Skeletal muscle satellite cell (primary cell): ENCODE data around the gene OR6T1. TPM values are rescaled to one million over a fixed set of nuclear protein-coding genes. Genes with fewer than 3 reads are reported as not detected.
A peak's percentile ranks its signal among the peaks of the same experiment; 100 is the strongest.

Source experiments
- H3K27me3 ChIP-seq: 2 replicates; pipeline ENCODE4 v1.7.0; 2013; ENCODE audit warnings: low read length; ENCODE audit not compliant: control insufficient read depth, insufficient read depth
- H3K36me3 ChIP-seq: 2 replicates; pipeline ENCODE4 v1.7.0; 2013; ENCODE audit warnings: mild to moderate bottlenecking, control low read depth, low read length; ENCODE audit not compliant: insufficient read depth
- H3K4me1 ChIP-seq: 2 replicates; pipeline ENCODE4 v1.7.0; 2013; ENCODE audit warnings: low read length; ENCODE audit not compliant: control insufficient read depth, insufficient read depth
- H3K4me2 ChIP-seq: 2 replicates; pipeline ENCODE4 v1.7.0; 2013; ENCODE audit warnings: mild to moderate bottlenecking, low read length
- H3K4me3 ChIP-seq: 2 replicates; pipeline ENCODE4 v1.7.0; 2013; ENCODE audit warnings: low read length
- H3K9ac ChIP-seq: 2 replicates; pipeline ENCODE4 v1.7.0; 2013; ENCODE audit warnings: mild to moderate bottlenecking, low read depth, low read length, moderate library complexity
- H3K9me3 ChIP-seq: replicated peaks from 2 replicates; pipeline ENCODE4 v1.7.0; 2013; ENCODE audit warnings: mild to moderate bottlenecking, control low read depth, low read length
- total RNA-seq: library from RNA; depleted of rRNA; stranded (reverse); fragments of >200 nt; gene quantifications from 2 replicates; pipeline ENCODE4 v1.2.3, GENCODE V29; 2012; rRNA removed

Gene OR6T1, protein sequence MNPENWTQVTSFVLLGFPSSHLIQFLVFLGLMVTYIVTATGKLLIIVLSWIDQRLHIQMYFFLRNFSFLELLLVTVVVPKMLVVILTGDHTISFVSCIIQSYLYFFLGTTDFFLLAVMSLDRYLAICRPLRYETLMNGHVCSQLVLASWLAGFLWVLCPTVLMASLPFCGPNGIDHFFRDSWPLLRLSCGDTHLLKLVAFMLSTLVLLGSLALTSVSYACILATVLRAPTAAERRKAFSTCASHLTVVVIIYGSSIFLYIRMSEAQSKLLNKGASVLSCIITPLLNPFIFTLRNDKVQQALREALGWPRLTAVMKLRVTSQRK
- not detected in 2 replicates for total RNA-seq

DNA sequence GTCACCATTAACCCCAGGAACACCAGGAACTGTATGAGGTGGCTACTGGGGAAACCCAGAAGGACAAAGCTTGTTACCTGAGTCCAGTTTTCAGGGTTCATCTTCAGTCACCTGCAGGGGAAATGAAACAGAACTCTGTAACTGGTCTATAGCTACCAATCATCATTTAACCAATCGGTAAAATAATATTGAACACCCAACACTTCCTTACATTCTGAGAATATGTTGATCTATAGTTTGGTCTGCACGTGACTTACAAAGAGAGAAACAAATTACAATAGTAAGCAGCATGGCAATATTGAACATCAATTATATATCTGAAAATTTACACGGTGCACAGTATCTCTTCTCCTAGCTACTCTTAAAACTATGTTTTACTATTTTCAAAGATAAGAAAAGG, at the start of gene OR6T1:
Gene OR6T1, minus strand, starts transcription at position 101 of the 400 bp plus-strand sequence. Its CDS starts 0 bp downstream, at position 101.
- H3K4me3 ChIP-seq, result no peak within 1 kb of the TSS
- no peaks in the 10 kb centered on the region for H3K36me3 ChIP-seq
- H3K9me3 ChIP-seq, result no peaks in the 10 kb centered on the region

DNA sequence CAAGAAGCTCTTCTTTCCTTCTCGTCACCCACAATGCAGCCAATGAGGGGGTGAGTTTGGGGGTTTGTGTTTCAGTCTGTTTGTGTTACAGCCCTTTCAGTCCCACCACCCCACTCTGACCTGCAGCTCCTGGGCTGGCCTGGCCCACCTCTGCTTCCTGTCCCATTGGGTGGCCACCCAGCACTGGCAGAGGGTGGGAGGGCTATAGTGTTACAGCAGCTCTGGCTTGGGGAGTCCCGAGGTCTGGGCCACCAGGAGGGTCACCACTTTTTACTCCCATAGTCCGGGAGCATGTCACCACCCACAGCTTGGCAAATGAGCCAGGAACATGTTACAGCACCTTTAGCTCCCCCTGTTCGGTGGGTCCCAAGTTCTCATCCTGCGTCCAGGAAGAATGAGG, 35.7 kb upstream of the OR6T1 start:
- Histone ChIP-seq H3K9ac (no peak overlapping the region), H3K27me3 (no peaks in the 10 kb centered on the region), H3K36me3 (no peaks in the 10 kb centered on the region), H3K4me3 (no peak overlapping the region), H3K4me2 (no peak overlapping the region), H3K4me1 (peaks cover 6% of the 10 kb centered on the region), H3K9me3 (no peaks in the 10 kb centered on the region)

More for the DNA sequence above, at the start of gene OR6T1:
- no peak within 1 kb of the TSS for H3K9ac ChIP-seq
- no peaks in the 10 kb centered on the region for H3K27me3 ChIP-seq
- H3K4me1 ChIP-seq, result no peaks in the 10 kb centered on the region
- H3K4me2 ChIP-seq, result no peak within 1 kb of the TSS

DNA sequence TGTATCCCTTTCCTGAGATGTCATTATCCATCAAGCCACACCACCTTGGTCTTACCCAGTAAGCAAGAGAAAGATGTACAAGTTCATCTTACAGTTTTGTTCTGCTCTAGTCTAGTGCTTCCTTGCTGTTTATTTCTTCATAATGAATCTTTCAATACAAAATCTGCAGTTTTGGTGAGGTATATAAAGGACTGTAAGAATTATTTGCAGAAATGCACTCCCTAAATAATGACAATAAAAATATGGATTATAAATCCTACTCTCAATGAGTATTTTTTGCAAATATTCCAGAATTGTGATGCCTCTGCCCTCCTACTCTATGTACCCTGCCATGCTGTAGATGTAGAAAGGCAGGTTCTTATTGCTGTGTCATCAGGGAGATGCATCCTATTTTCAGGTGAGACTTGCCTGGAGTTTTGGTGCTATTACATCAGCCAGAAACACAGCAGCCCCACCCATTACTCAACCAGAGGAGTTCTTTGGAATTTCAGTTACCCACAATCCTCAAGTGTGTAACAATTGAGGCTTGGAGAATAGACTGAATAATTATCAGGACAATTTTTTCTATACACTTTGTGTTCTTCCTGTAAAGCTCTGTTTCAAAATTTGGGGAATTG, 34.2 kb upstream of the OR6T1 start, which contains the start of gene OR10S1:
Gene OR10S1, minus strand, starts transcription at position 51 of the 617 bp plus-strand sequence. CDS start 117 bp downstream, outside the sequence.
- Histone ChIP-seq H3K9me3 (no peaks in the 10 kb centered on the region), H3K9ac (no peak within 1 kb of the TSS), H3K4me3 (no peak within 1 kb of the TSS), H3K36me3 (no peaks in the 10 kb centered on the region), H3K4me2 (no peak within 1 kb of the TSS), H3K27me3 (no peaks in the 10 kb centered on the region), H3K4me1 (peaks cover 19% of the 10 kb centered on the region)

DNA sequence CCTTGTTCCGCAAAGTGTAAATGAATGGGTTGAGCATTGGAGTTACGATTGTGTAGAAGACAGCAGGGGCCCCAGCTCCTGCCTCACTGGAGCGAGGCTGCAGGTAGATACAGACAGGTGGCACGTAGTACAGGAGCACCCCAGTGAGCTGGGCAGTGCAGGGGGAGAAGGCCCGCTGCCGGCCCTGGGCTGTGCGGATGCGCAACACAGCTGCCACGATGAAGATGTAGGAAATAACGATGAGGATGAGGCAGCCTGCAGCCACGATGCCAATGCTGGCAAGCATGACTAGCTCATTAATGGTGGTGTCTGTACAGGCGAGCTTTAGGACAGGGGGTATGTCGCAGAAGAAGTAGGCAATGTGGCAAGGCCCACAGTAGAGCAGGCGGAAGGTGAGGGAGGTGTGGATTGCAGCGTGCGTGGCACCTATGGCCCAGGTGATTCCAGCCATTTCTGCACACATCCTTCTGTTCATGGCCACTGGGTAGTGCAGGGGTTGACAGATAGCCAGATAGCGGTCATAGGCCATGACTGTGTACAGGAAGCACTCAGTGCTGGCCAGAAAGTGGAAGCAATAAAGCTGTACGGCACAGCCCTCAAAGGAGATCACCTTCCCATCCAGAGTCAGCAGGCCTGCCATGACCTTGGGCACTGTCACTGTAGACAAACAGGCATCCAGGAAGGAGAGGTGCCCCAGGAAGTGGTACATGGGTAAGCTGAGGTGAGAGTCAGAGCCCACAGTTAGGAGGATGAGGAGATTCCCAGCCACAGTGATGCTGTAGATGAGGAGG, 33.3 kb upstream of the OR6T1 start:
- Histone ChIP-seq H3K36me3 (no peaks in the 10 kb centered on the region), H3K27me3 (no peaks in the 10 kb centered on the region), H3K4me1 (peaks cover 20% of the 10 kb centered on the region), H3K4me3 (no peak overlapping the region), H3K9me3 (no peaks in the 10 kb centered on the region), H3K9ac (no peak overlapping the region), H3K4me2 (no peak overlapping the region)

DNA sequence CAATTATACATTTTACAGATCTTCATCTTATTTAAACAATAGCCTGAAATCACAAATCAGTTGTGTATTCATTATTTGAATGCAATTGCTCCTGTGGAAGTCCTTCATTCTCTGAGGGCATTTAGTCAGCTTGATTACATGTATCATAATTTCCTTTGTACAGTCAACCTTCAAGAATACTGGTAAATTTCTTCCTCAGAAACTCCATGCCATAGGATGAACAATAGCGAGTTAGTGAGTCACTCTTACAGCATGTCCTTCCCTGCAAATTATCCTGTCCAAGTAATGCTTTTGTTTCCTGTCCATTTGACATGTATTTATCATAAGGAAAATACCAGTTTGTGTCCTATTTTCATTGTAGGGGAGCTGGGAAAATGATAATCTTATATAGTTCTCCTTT, 30.2 kb upstream of the OR6T1 start:
- Histone ChIP-seq H3K4me3 (no peak overlapping the region), H3K4me1 (peaks cover 20% of the 10 kb centered on the region), H3K36me3 (no peaks in the 10 kb centered on the region), H3K9ac (no peak overlapping the region), H3K9me3 (no peaks in the 10 kb centered on the region), H3K27me3 (no peaks in the 10 kb centered on the region), H3K4me2 (peak overlapping the region; percentile 17)

DNA sequence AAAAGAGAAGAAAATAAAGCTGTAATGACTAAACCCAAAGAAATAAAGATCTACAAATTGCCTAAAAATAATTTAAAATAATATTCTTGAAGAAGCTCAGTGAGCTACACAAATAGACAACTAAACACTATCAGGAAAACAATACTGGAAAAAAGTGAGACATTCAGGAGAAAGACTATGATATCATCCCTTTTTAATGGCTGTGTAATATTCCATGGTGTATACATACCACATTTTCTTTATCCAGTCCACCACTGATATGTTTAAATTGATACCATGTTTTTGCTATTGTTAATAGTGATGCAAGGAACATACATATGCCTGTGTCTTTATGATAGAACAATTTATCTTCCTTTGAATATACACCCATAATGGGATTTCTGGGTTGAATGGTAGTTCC, 13.1 kb upstream of the OR6T1 start:
- H3K9me3 ChIP-seq, result no peaks in the 10 kb centered on the region
- H3K4me2 ChIP-seq, result no peak overlapping the region

DNA sequence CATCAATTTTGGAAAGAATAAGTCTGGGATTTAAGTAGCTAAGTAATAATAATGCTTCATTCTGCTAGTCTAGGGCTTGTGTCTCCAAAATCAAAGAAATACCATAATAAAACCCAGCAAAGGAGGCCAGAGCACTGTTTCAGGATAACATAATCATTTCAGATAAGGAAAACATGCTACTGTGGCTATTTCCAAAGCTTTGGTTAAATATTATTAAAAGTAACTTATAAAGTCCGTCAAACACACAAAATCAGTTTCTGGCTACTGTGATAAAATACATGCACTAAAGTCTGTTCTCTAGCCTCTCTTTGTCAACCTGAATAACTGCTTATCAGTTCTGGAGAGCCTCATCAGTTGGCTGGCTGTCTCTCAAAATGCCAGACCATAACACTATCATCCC, 1.5 kb upstream of the OR6T1 start:
- H3K9ac ChIP-seq, result no peak overlapping the region
- H3K4me1 ChIP-seq, result no peaks in the 10 kb centered on the region
- no peaks in the 10 kb centered on the region for H3K27me3 ChIP-seq
- no peak overlapping the region for H3K4me3 ChIP-seq
- no peaks in the 10 kb centered on the region for H3K36me3 ChIP-seq
- H3K4me2 ChIP-seq, result no peak overlapping the region
- H3K9me3 ChIP-seq, result no peaks in the 10 kb centered on the region

More for the DNA sequence above, 13.1 kb upstream of the OR6T1 start:
- Histone ChIP-seq H3K4me1 (no peaks in the 10 kb centered on the region), H3K27me3 (no peaks in the 10 kb centered on the region), H3K9ac (no peak overlapping the region), H3K36me3 (no peaks in the 10 kb centered on the region), H3K4me3 (no peak overlapping the region)

DNA sequence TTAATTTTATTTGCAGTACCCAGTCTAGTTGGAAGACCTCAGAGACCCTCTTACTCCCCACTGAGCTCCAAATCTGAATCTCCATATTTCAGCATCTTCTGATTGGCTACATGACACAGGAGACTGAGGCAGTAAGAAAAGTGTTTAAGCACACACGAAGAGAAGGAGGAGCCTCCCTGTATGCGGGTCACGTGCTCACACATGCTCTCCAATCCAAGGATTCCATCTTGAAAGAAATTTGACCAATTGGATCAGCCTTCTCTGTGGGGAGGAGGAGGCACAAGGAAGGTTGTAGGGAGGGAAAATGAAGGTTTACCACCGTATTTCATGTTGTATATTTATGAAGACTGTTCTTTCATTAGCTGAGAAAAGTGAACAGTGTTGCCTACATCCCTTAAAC, 1.2 kb downstream of the OR6T1 start:
- Histone ChIP-seq H3K4me3 (no peak overlapping the region), H3K4me2 (no peak overlapping the region), H3K27me3 (no peaks in the 10 kb centered on the region), H3K9me3 (no peaks in the 10 kb centered on the region), H3K36me3 (no peaks in the 10 kb centered on the region), H3K9ac (no peak overlapping the region), H3K4me1 (no peaks in the 10 kb centered on the region)

DNA sequence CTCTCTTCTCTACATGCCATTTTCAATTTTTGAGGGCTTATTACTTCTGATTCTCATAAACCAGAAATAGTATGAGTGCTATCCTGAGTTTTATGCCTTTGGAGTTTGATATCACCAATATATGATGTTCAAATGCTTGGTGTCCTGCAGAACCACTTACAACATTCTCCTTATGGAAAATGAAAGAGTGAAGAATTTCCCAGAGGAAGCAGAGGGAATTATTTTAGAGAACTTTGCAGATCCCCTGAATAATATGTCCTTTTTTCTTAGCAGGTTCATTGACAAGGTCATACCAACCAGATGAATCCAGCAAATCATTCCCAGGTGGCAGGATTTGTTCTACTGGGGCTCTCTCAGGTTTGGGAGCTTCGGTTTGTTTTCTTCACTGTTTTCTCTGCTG, 4.3 kb downstream of the OR6T1 start, which contains the start of gene OR4D5:
Gene OR4D5, plus strand, starts transcription at position 301 of the 400 bp plus-strand sequence. Its CDS starts 0 bp downstream, at position 301.
- no peak within 1 kb of the TSS for H3K4me3 ChIP-seq
- no peaks in the 10 kb centered on the region for H3K36me3 ChIP-seq
- H3K9ac ChIP-seq, result no peak within 1 kb of the TSS
- H3K9me3 ChIP-seq, result no peaks in the 10 kb centered on the region
- H3K4me2 ChIP-seq, result no peak within 1 kb of the TSS
- H3K27me3 ChIP-seq, result no peaks in the 10 kb centered on the region
- H3K4me1 ChIP-seq, result no peaks in the 10 kb centered on the region

DNA sequence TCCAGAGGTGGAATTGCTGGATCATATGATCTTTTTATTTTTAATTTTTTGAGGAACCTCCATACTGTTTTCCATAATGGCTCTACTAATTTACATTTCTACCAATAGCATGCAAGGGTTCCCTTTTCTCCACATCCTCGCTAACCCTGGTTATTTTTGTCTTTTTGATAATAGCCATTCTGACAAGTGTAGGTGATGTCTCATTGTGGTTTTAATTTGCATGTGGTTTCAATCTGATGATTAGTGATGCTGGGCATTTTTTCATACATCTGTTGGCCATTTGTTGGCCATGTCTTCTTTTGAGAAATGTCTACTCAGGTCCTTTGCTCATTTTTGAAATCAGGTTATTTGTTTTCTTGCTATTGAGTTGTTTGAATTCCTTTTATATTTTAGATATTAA, 19.6 kb downstream of the OR6T1 start:
- no peak overlapping the region for H3K9ac ChIP-seq
- no peak overlapping the region for H3K4me2 ChIP-seq
- H3K4me1 ChIP-seq, result no peaks in the 10 kb centered on the region
- no peaks in the 10 kb centered on the region for H3K36me3 ChIP-seq
- no peaks in the 10 kb centered on the region for H3K9me3 ChIP-seq
- no peak overlapping the region for H3K4me3 ChIP-seq
- no peaks in the 10 kb centered on the region for H3K27me3 ChIP-seq

DNA sequence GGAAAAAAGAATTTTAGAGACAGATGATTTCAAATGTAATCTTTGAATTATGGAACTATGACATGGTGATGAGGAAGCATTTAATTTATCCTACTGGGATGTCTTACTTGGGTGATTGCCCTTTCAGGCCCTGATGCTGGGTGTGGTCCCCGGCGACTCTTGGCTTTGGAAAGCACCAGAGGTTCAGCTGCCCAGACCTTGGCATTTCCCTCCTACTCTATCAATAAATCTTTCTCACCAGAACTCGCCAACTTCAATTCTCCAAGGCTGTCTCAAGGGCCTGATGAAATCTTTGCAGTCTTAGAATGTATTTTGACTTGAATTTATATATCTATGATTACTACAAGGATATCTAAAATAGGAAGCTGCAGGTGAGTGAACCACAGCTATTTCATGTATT, 22.7 kb downstream of the OR6T1 start:
- no peaks in the 10 kb centered on the region for H3K36me3 ChIP-seq
- H3K27me3 ChIP-seq, result no peaks in the 10 kb centered on the region
- H3K4me3 ChIP-seq, result no peak overlapping the region

More for the DNA sequence above, 22.7 kb downstream of the OR6T1 start:
- no peaks in the 10 kb centered on the region for H3K4me1 ChIP-seq
- H3K4me2 ChIP-seq, result no peak overlapping the region
- no peaks in the 10 kb centered on the region for H3K9me3 ChIP-seq
- H3K9ac ChIP-seq, result no peak overlapping the region
